ENCODE data around the gene GPR176.

GPR176 gene

DNA sequence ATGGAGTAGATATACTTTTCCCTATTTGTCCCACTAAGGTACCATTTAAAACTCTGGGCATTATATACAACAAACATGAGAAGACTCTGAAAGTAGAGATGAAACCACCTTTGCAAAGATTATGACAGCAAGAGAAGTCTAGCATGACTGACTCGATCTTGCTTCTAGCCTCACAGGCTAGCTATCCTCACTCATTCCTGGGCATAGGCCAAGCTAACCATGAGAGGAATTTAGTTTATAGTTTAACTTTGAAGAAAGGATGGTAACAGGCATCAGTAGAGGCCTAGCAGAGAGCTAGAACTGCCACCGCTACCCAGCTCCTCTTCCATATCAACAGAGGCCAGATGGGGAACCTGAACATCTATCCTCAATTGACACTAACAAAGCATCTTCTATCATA, 74.0 kb downstream of the GPR176 start:
- 91% methylated on average over 1 of the region's 2 CpGs for WGBS
- Histone ChIP-seq H3K4me3 (ENCODE audit: insufficient read depth in 1 of 2, low read depth in 1 of 2, low read length in 2 of 2) (no peak overlapping the region), H3K4me2 (ENCODE audit: low read length, poor library complexity, severe bottlenecking) (no peak overlapping the region)

GRCh38 chr15:39845582-39845981, 74.5 kb downstream of the GPR176 start:
- no peak overlapping the region for H3K14ac ChIP-seq (ENCODE audit: low read length in 2 of 2)
- peaks cover 28% of the 10 kb centered on the region for H3K79me1 ChIP-seq (replicated peaks; ENCODE audit: low read length, poor library complexity, severe bottlenecking)
- H2AK5ac ChIP-seq (ENCODE audit: low read length, severe bottlenecking) = peak overlapping the region; percentile 6
- no peak overlapping the region for H3K23ac ChIP-seq (ENCODE audit: low read length in 2 of 2)
- no peak overlapping the region for H3K9ac ChIP-seq (ENCODE audit: low read length)
- H3K4me1 ChIP-seq (ENCODE audit: control insufficient read depth, insufficient read depth, low read depth, low read length) = no peaks in the 10 kb centered on the region
- H2BK5ac ChIP-seq (ENCODE audit: low read depth, low read length, poor library complexity, severe bottlenecking) = no peak overlapping the region
- no peak overlapping the region for H2BK120ac ChIP-seq (ENCODE audit: low read depth, low read length)
- no peak overlapping the region for H4K8ac ChIP-seq (ENCODE audit: low read length)
- no peak for DNase-seq
- no peak overlapping the region for H4K91ac ChIP-seq (ENCODE audit: low read length)
- H3K27me3 ChIP-seq (ENCODE audit: control insufficient read depth in 1 of 2, insufficient read depth in 1 of 2, low read length in 2 of 2) = no peaks in the 10 kb centered on the region
- no peak overlapping the region for H2BK15ac ChIP-seq (ENCODE audit: low read depth, poor library complexity, severe bottlenecking)
- peak overlapping the region; percentile 78 for H3K27ac ChIP-seq (ENCODE audit: low read length, poor library complexity, severe bottlenecking)
- no peak overlapping the region for H3K4me3 ChIP-seq (ENCODE audit: insufficient read depth in 1 of 2, low read depth in 1 of 2, low read length in 2 of 2)
- H3K36me3 ChIP-seq (ENCODE audit: control insufficient read depth in 1 of 2, insufficient read depth in 2 of 2, low read depth in 1 of 2, low read length in 2 of 2) = no peaks in the 10 kb centered on the region
- H2AFZ ChIP-seq (ENCODE audit: low read depth, low read length) = no peak overlapping the region
- no peak overlapping the region for H3K4ac ChIP-seq (ENCODE audit: low read depth in 1 of 2, low read length in 2 of 2)
- WGBS = 93% methylated on average over 5 of the region's 5 CpGs
- H2BK12ac ChIP-seq (ENCODE audit: low read length in 2 of 2) = no peak overlapping the region
- no peak overlapping the region for H3K18ac ChIP-seq (ENCODE audit: low read depth in 1 of 2, low read length in 2 of 2)
- no peak overlapping the region for H3K4me2 ChIP-seq (ENCODE audit: low read length, poor library complexity, severe bottlenecking)
- peaks cover 3% of the 10 kb centered on the region for H3K9me3 ChIP-seq (ENCODE audit: control insufficient read depth, low read length)

More for the DNA sequence above, 74.0 kb downstream of the GPR176 start:
- H2BK5ac ChIP-seq (ENCODE audit: low read depth, low read length, poor library complexity, severe bottlenecking) = no peak overlapping the region
- peak overlapping the region; percentile 78 for H3K27ac ChIP-seq (ENCODE audit: low read length, poor library complexity, severe bottlenecking)
- H3K4ac ChIP-seq (ENCODE audit: low read depth in 1 of 2, low read length in 2 of 2) = no peak overlapping the region
- no peak overlapping the region for H3K23ac ChIP-seq (ENCODE audit: low read length in 2 of 2)
- H2BK120ac ChIP-seq (ENCODE audit: low read depth, low read length) = no peak overlapping the region
- no peak overlapping the region for H2AK5ac ChIP-seq (ENCODE audit: low read length, severe bottlenecking)
- peaks cover 27% of the 10 kb centered on the region for H3K79me1 ChIP-seq (replicated peaks; ENCODE audit: low read length, poor library complexity, severe bottlenecking)
- H3K14ac ChIP-seq (ENCODE audit: low read length in 2 of 2) = no peak overlapping the region
- H4K8ac ChIP-seq (ENCODE audit: low read length) = no peak overlapping the region
- no peak overlapping the region for H3K9ac ChIP-seq (ENCODE audit: low read length)
- no peak for DNase-seq
- no peak overlapping the region for H2BK15ac ChIP-seq (ENCODE audit: low read depth, poor library complexity, severe bottlenecking)
- H2AFZ ChIP-seq (ENCODE audit: low read depth, low read length) = no peak overlapping the region
- H3K36me3 ChIP-seq (ENCODE audit: control insufficient read depth in 1 of 2, insufficient read depth in 2 of 2, low read depth in 1 of 2, low read length in 2 of 2) = no peaks in the 10 kb centered on the region
- H3K18ac ChIP-seq (ENCODE audit: low read depth in 1 of 2, low read length in 2 of 2) = no peak overlapping the region
- H3K9me3 ChIP-seq (ENCODE audit: control insufficient read depth, low read length) = peaks cover 3% of the 10 kb centered on the region
- H3K27me3 ChIP-seq (ENCODE audit: control insufficient read depth in 1 of 2, insufficient read depth in 1 of 2, low read length in 2 of 2) = no peaks in the 10 kb centered on the region
- no peaks in the 10 kb centered on the region for H3K4me1 ChIP-seq (ENCODE audit: control insufficient read depth, insufficient read depth, low read depth, low read length)
- no peak overlapping the region for H2BK12ac ChIP-seq (ENCODE audit: low read length in 2 of 2)
- no peak overlapping the region for H4K91ac ChIP-seq (ENCODE audit: low read length)

DNA sequence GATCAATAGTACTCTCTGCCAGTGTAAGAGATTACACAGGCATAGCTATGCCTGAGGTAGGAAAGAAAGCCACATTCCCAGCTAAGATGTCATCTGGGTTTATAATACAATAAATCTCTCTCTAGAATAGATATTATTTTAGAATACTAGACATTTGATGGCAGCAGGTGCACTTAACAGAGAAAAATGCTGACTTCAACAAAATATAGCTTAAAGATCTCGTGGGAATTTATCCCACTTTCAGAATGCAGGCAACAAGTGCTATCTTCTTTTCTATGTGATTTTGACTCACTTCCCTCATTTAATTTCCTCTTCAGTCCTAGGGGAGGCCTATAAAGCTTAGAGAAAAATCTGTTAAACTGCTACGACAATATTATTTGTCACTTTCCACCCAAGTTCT, 76.5 kb downstream of the GPR176 start:
- no peak overlapping the region for H3K23ac ChIP-seq (ENCODE audit: low read length in 2 of 2)
- H4K91ac ChIP-seq (ENCODE audit: low read length) = no peak overlapping the region
- H3K9ac ChIP-seq (ENCODE audit: low read length) = no peak overlapping the region
- peaks cover 3% of the 10 kb centered on the region for H3K9me3 ChIP-seq (ENCODE audit: control insufficient read depth, low read length)
- DNase-seq = no peak
- H2AK5ac ChIP-seq (ENCODE audit: low read length, severe bottlenecking) = no peak overlapping the region
- no peak overlapping the region for H2BK12ac ChIP-seq (ENCODE audit: low read length in 2 of 2)
- H3K4me2 ChIP-seq (ENCODE audit: low read length, poor library complexity, severe bottlenecking) = no peak overlapping the region
- no peak overlapping the region for H2BK15ac ChIP-seq (ENCODE audit: low read depth, poor library complexity, severe bottlenecking)
- no peak overlapping the region for H2BK120ac ChIP-seq (ENCODE audit: low read depth, low read length)
- no peak overlapping the region for H4K8ac ChIP-seq (ENCODE audit: low read length)
- no peak overlapping the region for H3K18ac ChIP-seq (ENCODE audit: low read depth in 1 of 2, low read length in 2 of 2)
- no peaks in the 10 kb centered on the region for H3K4me1 ChIP-seq (ENCODE audit: control insufficient read depth, insufficient read depth, low read depth, low read length)
- no peak overlapping the region for H3K14ac ChIP-seq (ENCODE audit: low read length in 2 of 2)
- H2AFZ ChIP-seq (ENCODE audit: low read depth, low read length) = no peak overlapping the region
- no peak overlapping the region for H3K4me3 ChIP-seq (ENCODE audit: insufficient read depth in 1 of 2, low read depth in 1 of 2, low read length in 2 of 2)
- H3K27ac ChIP-seq (ENCODE audit: low read length, poor library complexity, severe bottlenecking) = no peak overlapping the region
- no peaks in the 10 kb centered on the region for H3K36me3 ChIP-seq (ENCODE audit: control insufficient read depth in 1 of 2, insufficient read depth in 2 of 2, low read depth in 1 of 2, low read length in 2 of 2)
- WGBS = 100% methylated on average over 1 of the region's 2 CpGs
- H3K4ac ChIP-seq (ENCODE audit: low read depth in 1 of 2, low read length in 2 of 2) = no peak overlapping the region
- peaks cover 28% of the 10 kb centered on the region for H3K79me1 ChIP-seq (replicated peaks; ENCODE audit: low read length, poor library complexity, severe bottlenecking)
- no peak overlapping the region for H2BK5ac ChIP-seq (ENCODE audit: low read depth, low read length, poor library complexity, severe bottlenecking)
- no peaks in the 10 kb centered on the region for H3K27me3 ChIP-seq (ENCODE audit: control insufficient read depth in 1 of 2, insufficient read depth in 1 of 2, low read length in 2 of 2)

DNA sequence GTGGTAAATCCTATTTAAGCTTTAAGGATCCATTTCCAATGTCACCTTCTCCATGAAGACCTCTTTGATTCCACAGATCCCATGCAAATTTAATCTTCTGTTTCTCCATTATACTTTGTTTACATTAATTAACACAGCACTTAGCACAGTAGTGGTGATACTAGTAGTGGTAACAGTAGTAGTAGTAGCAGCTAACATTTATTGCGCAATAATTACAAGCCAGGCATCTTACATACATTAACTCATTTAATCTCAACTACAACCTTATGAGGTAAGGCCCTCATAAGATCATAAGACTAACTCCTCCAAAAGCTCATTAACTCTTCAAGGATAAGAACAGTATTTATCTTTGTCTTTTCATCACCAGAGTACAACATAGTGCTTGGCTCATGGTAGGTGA, 82.6 kb downstream of the GPR176 start:
- H3K27ac ChIP-seq (ENCODE audit: low read length, poor library complexity, severe bottlenecking) = no peak overlapping the region
- peaks cover 3% of the 10 kb centered on the region for H3K9me3 ChIP-seq (ENCODE audit: control insufficient read depth, low read length)
- no peak overlapping the region for H2BK5ac ChIP-seq (ENCODE audit: low read depth, low read length, poor library complexity, severe bottlenecking)
- H3K9ac ChIP-seq (ENCODE audit: low read length) = no peak overlapping the region
- DNase-seq = no peak
- no peak overlapping the region for H3K4me2 ChIP-seq (ENCODE audit: low read length, poor library complexity, severe bottlenecking)
- H2AFZ ChIP-seq (ENCODE audit: low read depth, low read length) = no peak overlapping the region
- no peak overlapping the region for H4K8ac ChIP-seq (ENCODE audit: low read length)
- no peak overlapping the region for H3K4ac ChIP-seq (ENCODE audit: low read depth in 1 of 2, low read length in 2 of 2)
- no peak overlapping the region for H2AK5ac ChIP-seq (ENCODE audit: low read length, severe bottlenecking)
- no peak overlapping the region for H3K4me3 ChIP-seq (ENCODE audit: insufficient read depth in 1 of 2, low read depth in 1 of 2, low read length in 2 of 2)
- H3K18ac ChIP-seq (ENCODE audit: low read depth in 1 of 2, low read length in 2 of 2) = no peak overlapping the region
- no peaks in the 10 kb centered on the region for H3K36me3 ChIP-seq (ENCODE audit: control insufficient read depth in 1 of 2, insufficient read depth in 2 of 2, low read depth in 1 of 2, low read length in 2 of 2)
- H2BK120ac ChIP-seq (ENCODE audit: low read depth, low read length) = no peak overlapping the region
- WGBS = no CpG with 5 or more reads among the region's 1 CpG
- no peak overlapping the region for H3K23ac ChIP-seq (ENCODE audit: low read length in 2 of 2)
- no peak overlapping the region for H2BK15ac ChIP-seq (ENCODE audit: low read depth, poor library complexity, severe bottlenecking)
- peaks cover 3% of the 10 kb centered on the region for H3K4me1 ChIP-seq (ENCODE audit: control insufficient read depth, insufficient read depth, low read depth, low read length)
- H3K14ac ChIP-seq (ENCODE audit: low read length in 2 of 2) = no peak overlapping the region
- H4K91ac ChIP-seq (ENCODE audit: low read length) = no peak overlapping the region
- H3K79me1 ChIP-seq (replicated peaks; ENCODE audit: low read length, poor library complexity, severe bottlenecking) = peaks cover 20% of the 10 kb centered on the region
- no peak overlapping the region for H2BK12ac ChIP-seq (ENCODE audit: low read length in 2 of 2)
- H3K27me3 ChIP-seq (ENCODE audit: control insufficient read depth in 1 of 2, insufficient read depth in 1 of 2, low read length in 2 of 2) = no peaks in the 10 kb centered on the region

Data from mesenchymal stem cell (in vitro differentiated cells and primary cell).